NCI-H1092 treated with DMSO at 0.1 percent for 48 hours (cell line): ENCODE measurements around the gene SMOC1.

Experiments
- DNase-seq: peaks from one replicate; lab custom pipeline; 2025; lab: John Stamatoyannopoulos, UW

SMOC1 gene

GRCh38 chr14:69879175-69880043 is at the start of gene SMOC1:
SMOC1 (plus strand) TSS chr14:69879416; CDS start chr14:69879679, 263 bp downstream.
- DNase-seq, result peak; percentile 69

GRCh38 chr14:69838881-69839416 is 40.3 kb upstream of the SMOC1 start:
- no peak for DNase-seq

GRCh38 chr14:69839661-69840060 is 39.6 kb upstream of the SMOC1 start:
- DNase-seq, result no peak

GRCh38 chr14:69841656-69842055 is 37.6 kb upstream of the SMOC1 start:
- DNase-seq, result peak; percentile 81

- DNase-seq, result peak; percentile 84
These were observed 36.4 kb upstream of the SMOC1 start for GRCh38 chr14:69842686-69843420.

GRCh38 chr14:69844171-69844570 is 35.0 kb upstream of the SMOC1 start:
- no peak for DNase-seq

- no peak for DNase-seq
These were observed 34.1 kb upstream of the SMOC1 start for GRCh38 chr14:69845050-69845581.

GRCh38 chr14:69845787-69846186 is 33.4 kb upstream of the SMOC1 start:
- no peak for DNase-seq

GRCh38 chr14:69848156-69848555 is 31.1 kb upstream of the SMOC1 start:
- DNase-seq, result no peak

- peak; percentile 18 for DNase-seq
These were observed 30.3 kb upstream of the SMOC1 start for GRCh38 chr14:69848903-69849391.

- no peak for DNase-seq
These were observed 29.0 kb upstream of the SMOC1 start for GRCh38 chr14:69850086-69850735.

- DNase-seq, result no peak
These were observed 28.5 kb upstream of the SMOC1 start for GRCh38 chr14:69850736-69851112.

- no peak for DNase-seq
These were observed 26.5 kb upstream of the SMOC1 start for GRCh38 chr14:69852531-69853321.

- no peak for DNase-seq
These were observed 25.4 kb upstream of the SMOC1 start for GRCh38 chr14:69853774-69854173.

- no peak for DNase-seq
These were observed 24.6 kb upstream of the SMOC1 start for GRCh38 chr14:69854598-69854997.

GRCh38 chr14:69855180-69855832 is 23.9 kb upstream of the SMOC1 start:
- no peak for DNase-seq

- no peak for DNase-seq
These were observed 20.4 kb upstream of the SMOC1 start for GRCh38 chr14:69858801-69859200.

- no peak for DNase-seq
These were observed 19.6 kb upstream of the SMOC1 start for GRCh38 chr14:69859591-69859990.

GRCh38 chr14:69860221-69860620 is 19.0 kb upstream of the SMOC1 start:
- no peak for DNase-seq

- no peak for DNase-seq
These were observed 18.1 kb upstream of the SMOC1 start for GRCh38 chr14:69861025-69861569.
